Measurements from ENCODE around the gene HYI.
A peak's percentile ranks its signal among the peaks of the same experiment; 100 is the strongest.

The HYI gene

GRCh38 chr1:43438953-43439581 lies 14.7 kb downstream of the HYI start:
- H3K4me3 ChIP-seq (ENCODE audit: low read length): no peak overlapping the region
- DNase-seq (ENCODE audit: low read depth): no peak
- no peak for TF ChIP-seq CTCF (IDR thresholded peaks at IDR 0.05; ENCODE audit: insufficient read depth, low read depth, low read length, missing control alignments)

GRCh38 chr1:43438576-43438952 lies 15.2 kb downstream of the HYI start:
- no peak for TF ChIP-seq CTCF (IDR thresholded peaks at IDR 0.05; ENCODE audit: insufficient read depth, low read depth, low read length, missing control alignments)
- H3K4me3 ChIP-seq (ENCODE audit: low read length): no peak overlapping the region
- no peak for DNase-seq (ENCODE audit: low read depth)

GRCh38 chr1:43438006-43438405 lies 15.7 kb downstream of the HYI start:
- no peak for DNase-seq (ENCODE audit: low read depth)
- no peak overlapping the region for H3K4me3 ChIP-seq (ENCODE audit: low read length)
- no peak for TF ChIP-seq CTCF (IDR thresholded peaks at IDR 0.05; ENCODE audit: insufficient read depth, low read depth, low read length, missing control alignments)

GRCh38 chr1:43437031-43437973 lies 16.4 kb downstream of the HYI start:
- peak; percentile 60 for DNase-seq (ENCODE audit: low read depth)
- H3K4me3 ChIP-seq (ENCODE audit: low read length): no peak overlapping the region
- TF ChIP-seq CTCF (IDR thresholded peaks at IDR 0.05; ENCODE audit: insufficient read depth, low read depth, low read length, missing control alignments): no peak

- no peak for DNase-seq (ENCODE audit: low read depth)
- TF ChIP-seq CTCF (IDR thresholded peaks at IDR 0.05; ENCODE audit: insufficient read depth, low read depth, low read length, missing control alignments): no peak
- H3K4me3 ChIP-seq (ENCODE audit: low read length): no peak overlapping the region
Observed at GRCh38 chr1:43436371-43436770, 17.4 kb downstream of the HYI start.

- no peak for TF ChIP-seq CTCF (IDR thresholded peaks at IDR 0.05; ENCODE audit: insufficient read depth, low read depth, low read length, missing control alignments)
- no peak overlapping the region for H3K4me3 ChIP-seq (ENCODE audit: low read length)
- DNase-seq (ENCODE audit: low read depth): no peak
Observed at GRCh38 chr1:43435146-43436145, 18.3 kb downstream of the HYI start.

Measured in epithelial cell of esophagus (primary cell).